IPS-18a (cell line): ENCODE results near the gene RIMBP3C.
"Not testable (repeated sequence)": the region's sequence is repeated elsewhere in the genome, so short reads cannot be mapped to it uniquely, and the experiment has no call there.

ENCODE experiments used
- H3K27ac ChIP-seq: one replicate; pipeline ENCODE4 v1.5.1; 2013; ENCODE audit warnings: low read length
- H3K27me3 ChIP-seq: one replicate; pipeline ENCODE4 v1.6.1; 2013; ENCODE audit warnings: mild to moderate bottlenecking, low read length; ENCODE audit not compliant: control insufficient read depth, insufficient read depth
- H3K36me3 ChIP-seq: one replicate; pipeline ENCODE4 v1.6.1; 2013; ENCODE audit warnings: low read depth, low read length; ENCODE audit not compliant: control insufficient read depth
- H3K4me1 ChIP-seq: one replicate; pipeline ENCODE4 v1.6.1; 2013; ENCODE audit warnings: low read depth, low read length; ENCODE audit not compliant: control insufficient read depth
- H3K4me3 ChIP-seq: one replicate; pipeline ENCODE4 v1.5.1; 2013; ENCODE audit warnings: low read length
- H3K9ac ChIP-seq: one replicate; pipeline ENCODE4 v1.6.1; 2013; ENCODE audit warnings: mild to moderate bottlenecking, low read length, moderate library complexity
- H3K9me3 ChIP-seq: one replicate; pipeline ENCODE4 v1.6.1; 2013; ENCODE audit warnings: low read depth, low read length; ENCODE audit not compliant: control insufficient read depth

RIMBP3C gene

GRCh38 chr22:21549558-21549957 lies 1.7 kb downstream of the RIMBP3C start:
- not testable (repeated sequence) for H3K27ac ChIP-seq, H3K4me1 ChIP-seq, H3K9me3 ChIP-seq, H3K9ac ChIP-seq, H3K4me3 ChIP-seq, H3K36me3 ChIP-seq, H3K27me3 ChIP-seq

DNA sequence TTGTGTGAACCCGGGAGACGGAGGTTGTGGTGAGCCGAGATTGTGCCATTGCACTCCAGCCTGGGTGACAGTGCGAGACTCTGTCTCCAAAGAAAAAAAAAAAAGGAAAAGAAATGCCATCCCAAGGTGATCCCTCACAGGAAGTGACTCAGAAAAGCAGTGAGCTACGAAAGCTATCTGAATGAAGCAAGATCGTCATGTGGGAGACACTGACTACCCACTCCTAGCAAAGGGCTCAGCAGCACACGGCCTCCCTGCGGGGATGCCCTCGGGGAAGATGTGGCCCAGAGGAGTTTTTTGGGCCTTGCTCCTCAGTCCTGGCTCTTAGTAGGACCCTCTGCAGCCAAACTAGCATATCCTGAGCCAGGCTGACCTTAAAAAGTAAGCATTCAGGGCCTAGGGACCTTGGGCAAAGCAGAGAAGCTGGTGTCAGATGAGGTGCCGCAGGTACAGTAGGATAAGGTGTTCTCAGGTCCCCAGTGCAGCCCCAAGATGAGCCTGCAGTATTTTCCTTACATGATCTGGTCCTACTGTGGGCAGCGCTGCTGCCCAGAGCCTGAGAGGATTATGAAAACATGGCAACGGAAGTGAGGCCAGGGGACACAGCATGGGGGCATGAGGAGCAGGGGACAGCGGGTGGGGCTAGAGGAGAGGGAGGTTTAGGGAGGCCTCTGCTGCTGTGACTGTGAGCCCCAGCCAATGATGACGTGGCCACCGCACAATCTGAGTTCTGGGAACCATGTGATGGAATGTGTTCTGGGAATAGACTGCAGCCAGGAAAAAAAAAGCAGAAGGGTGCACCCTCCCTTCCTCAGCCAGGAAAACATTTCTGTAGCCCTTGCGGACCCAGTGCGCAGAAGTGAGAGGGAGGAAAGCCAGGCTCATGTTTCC lies 6.6 kb downstream of the RIMBP3C start:
- H3K9ac ChIP-seq, H3K4me1 ChIP-seq, H3K27ac ChIP-seq, H3K9me3 ChIP-seq, H3K4me3 ChIP-seq, H3K27me3 ChIP-seq, H3K36me3 ChIP-seq: not testable (repeated sequence)

- H3K36me3 ChIP-seq, H3K9me3 ChIP-seq, H3K4me3 ChIP-seq, H3K27ac ChIP-seq, H3K9ac ChIP-seq, H3K4me1 ChIP-seq, H3K27me3 ChIP-seq: not testable (repeated sequence)
These were observed 11.4 kb downstream of the RIMBP3C start for GRCh38 chr22:21539862-21540261.

GRCh38 chr22:21532863-21533648 lies 18.2 kb downstream of the RIMBP3C start:
- H3K9me3 ChIP-seq, H3K36me3 ChIP-seq, H3K9ac ChIP-seq, H3K27me3 ChIP-seq, H3K27ac ChIP-seq, H3K4me3 ChIP-seq, H3K4me1 ChIP-seq: not testable (repeated sequence)

- not testable (repeated sequence) for H3K27ac ChIP-seq, H3K27me3 ChIP-seq, H3K36me3 ChIP-seq, H3K4me1 ChIP-seq, H3K9me3 ChIP-seq, H3K4me3 ChIP-seq, H3K9ac ChIP-seq
These were observed 19.7 kb downstream of the RIMBP3C start for GRCh38 chr22:21531525-21531924.

DNA sequence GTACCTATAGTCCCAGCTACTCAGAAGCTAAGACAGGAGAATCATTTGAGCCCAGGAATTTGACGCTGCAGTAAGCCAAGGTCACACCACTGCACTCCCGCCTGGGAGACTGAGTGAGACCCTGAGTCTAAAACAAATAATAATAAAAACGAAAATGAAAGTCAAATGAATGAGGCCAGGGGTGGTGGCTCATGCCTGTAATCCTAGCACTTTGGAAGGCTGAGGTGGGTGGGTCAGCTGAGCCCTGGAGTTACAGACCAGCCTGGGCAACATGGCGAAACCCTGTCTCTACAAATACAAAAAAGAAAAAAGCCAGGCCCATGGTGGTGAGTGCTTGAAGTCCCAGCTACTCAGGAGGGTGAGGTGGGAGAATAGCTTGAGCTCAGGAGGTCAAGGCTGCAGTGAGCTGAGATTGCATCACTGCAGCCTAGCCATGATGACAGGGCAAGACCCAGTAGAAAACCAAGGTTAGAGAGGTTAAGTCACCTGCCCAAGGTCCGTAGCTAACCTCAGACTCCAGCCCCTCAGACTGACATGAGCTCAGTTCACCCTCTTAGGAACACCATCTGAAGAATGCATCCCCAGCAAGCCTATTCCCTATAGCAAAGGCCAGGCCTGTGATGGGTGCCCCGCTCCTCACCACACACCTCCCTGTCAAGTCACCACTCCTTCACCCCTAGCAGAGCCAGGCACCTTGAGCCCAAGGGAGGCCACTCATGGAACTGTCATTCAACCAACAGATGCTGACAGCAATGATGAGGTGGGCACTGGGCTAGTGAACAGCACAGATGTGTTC lies 24.4 kb downstream of the RIMBP3C start:
- H3K9me3 ChIP-seq, H3K9ac ChIP-seq, H3K4me1 ChIP-seq, H3K27me3 ChIP-seq, H3K36me3 ChIP-seq, H3K27ac ChIP-seq, H3K4me3 ChIP-seq: not testable (repeated sequence)

GRCh38 chr22:21516970-21517764 lies 34.1 kb downstream of the RIMBP3C start:
- H3K9me3 ChIP-seq, H3K36me3 ChIP-seq, H3K9ac ChIP-seq, H3K27ac ChIP-seq, H3K4me3 ChIP-seq, H3K27me3 ChIP-seq, H3K4me1 ChIP-seq: not testable (repeated sequence)

DNA sequence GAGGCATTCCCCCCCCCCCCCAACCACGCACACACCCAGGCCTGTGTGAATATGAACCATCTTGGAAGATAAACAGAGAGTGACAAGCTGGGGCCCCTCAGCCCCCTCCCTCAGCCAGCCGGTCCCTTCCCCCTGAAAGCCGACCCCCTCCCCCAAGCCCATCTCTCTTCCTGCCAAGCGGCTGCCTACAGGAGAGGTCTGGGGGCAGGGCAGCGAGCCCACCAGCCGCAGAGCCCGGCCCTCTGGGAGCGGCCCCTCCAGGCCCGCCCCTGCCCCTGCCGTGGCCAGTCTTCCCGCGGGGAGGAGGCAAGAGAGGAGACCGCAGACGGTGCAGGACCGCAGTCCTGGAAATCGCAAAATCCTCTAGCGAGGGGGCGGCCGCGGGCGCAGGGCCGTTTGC lies 34.7 kb downstream of the RIMBP3C start:
- not testable (repeated sequence) for H3K27ac ChIP-seq, H3K27me3 ChIP-seq, H3K9ac ChIP-seq, H3K4me3 ChIP-seq, H3K4me1 ChIP-seq, H3K9me3 ChIP-seq, H3K36me3 ChIP-seq

GRCh38 chr22:21515234-21515633 lies 36.0 kb downstream of the RIMBP3C start:
- H3K36me3 ChIP-seq, H3K9ac ChIP-seq, H3K27me3 ChIP-seq, H3K27ac ChIP-seq, H3K9me3 ChIP-seq, H3K4me3 ChIP-seq, H3K4me1 ChIP-seq: not testable (repeated sequence)

DNA sequence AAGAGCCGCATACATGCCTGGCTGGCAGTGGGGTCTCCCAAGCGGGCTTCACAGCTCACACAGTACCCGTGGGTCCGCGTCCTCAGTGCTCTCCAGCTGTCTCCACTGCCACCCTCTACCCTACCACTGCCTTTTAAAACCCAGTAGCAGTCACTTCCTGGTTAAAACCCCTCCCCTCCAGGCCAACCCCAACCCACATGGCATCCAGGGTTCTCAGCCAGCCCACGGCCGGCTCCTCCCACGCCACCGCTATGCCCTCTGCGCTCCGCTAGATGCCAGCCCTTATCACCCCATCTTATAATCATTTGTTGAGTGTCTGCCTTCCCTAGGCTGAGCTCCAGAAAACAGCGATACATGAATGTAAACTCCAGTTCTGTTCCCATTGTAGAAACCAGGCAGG lies 37.1 kb downstream of the RIMBP3C start:
- not testable (repeated sequence) for H3K4me1 ChIP-seq, H3K9ac ChIP-seq, H3K4me3 ChIP-seq, H3K36me3 ChIP-seq, H3K27me3 ChIP-seq, H3K9me3 ChIP-seq, H3K27ac ChIP-seq

GRCh38 chr22:21512022-21512421 lies 39.2 kb downstream of the RIMBP3C start:
- H3K27me3 ChIP-seq, H3K9ac ChIP-seq, H3K36me3 ChIP-seq, H3K4me3 ChIP-seq, H3K9me3 ChIP-seq, H3K4me1 ChIP-seq, H3K27ac ChIP-seq: not testable (repeated sequence)
